Hematopoietic multipotent progenitor cell treated with erythropoietin and hydrocortisone succinate and interleukin-3 and kit ligand, for 4 days (in vitro differentiated cells): ENCODE data around the gene LIPN.

Source experiments
- DNase-seq: peaks from one replicate; pipeline ENCODE4 v3.0.0-alpha.2; 2015

LIPN gene

DNA sequence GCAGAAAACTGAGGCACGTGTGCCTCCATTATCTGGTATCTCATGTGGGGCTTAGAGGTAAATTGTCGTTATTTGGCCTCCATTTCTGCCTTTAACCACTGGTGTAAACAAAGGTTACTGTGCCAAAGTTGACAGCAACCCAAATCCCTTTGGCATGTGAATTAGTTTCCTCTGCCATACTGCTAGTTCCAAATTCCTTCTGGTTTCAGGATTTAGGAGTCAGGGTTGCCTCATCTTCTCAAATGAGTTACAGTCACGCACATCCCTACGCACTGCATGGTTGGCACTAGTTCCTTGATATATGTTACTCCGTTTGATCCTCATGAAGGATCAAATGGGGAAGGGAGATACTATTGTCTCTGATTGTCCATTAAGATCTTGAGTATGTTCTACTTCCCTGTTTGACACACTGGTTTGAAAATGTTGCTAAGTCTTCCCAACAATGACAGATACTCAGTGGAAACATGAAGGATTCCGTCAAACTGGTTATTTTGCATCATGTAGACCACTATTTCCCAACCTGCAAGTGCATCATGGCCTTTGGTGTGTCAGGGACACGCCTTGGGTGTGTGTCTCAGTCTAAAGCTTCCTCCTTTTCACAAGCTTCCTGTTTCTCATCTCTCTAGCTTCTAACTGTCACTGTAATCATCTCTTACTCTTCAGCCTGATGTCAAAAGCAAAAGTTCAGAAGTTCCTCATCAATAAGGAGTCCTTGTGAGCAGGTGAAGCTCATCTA lies at the start of gene LIPN:
Gene LIPN (plus strand): TSS at position 655 of the 736 bp plus-strand sequence. CDS start 1,386 bp downstream, outside the sequence.
- peak; percentile 73 for DNase-seq

GRCh38 chr10:88715517-88715916 lies 44.3 kb upstream of the LIPN start:
- no peak for DNase-seq

- no peak for DNase-seq
Measured at GRCh38 chr10:88721392-88721791, 38.4 kb upstream of the LIPN start.

- peak; percentile 53 for DNase-seq
Measured at GRCh38 chr10:88725798-88726197, 34.0 kb upstream of the LIPN start.

DNA sequence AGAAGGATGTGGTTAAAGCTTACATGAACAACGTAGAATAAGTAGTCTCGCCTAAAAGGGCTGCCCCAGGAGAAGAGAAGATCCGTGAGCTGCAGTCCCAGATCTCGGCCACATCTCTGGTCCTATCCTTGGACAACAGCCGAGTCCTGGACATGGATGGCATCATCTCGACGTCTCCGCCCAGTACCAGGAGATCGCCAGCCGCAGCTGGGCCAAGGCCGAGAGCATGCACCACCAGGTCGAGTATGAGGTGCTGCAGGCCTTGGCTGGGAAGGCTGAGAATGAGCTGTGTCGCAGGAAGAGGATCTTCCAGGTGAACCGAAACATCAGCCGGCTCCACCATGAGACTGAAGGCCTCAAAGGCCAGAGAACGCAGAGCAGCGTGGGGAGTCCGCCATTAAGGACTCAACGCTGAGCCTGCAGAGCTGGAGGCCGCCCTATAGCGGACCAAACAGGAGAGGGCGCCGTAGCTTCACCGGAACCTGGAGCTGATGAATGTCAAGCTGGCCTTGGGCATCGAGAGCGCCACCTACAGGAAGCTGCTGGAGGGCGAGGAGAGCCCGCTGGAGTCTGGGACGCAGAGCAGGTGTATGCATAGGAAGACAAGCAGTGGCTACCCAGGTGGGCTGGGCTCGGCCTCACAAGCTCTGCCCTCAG lies 31.6 kb upstream of the LIPN start:
- peak; percentile 31 for DNase-seq

DNA sequence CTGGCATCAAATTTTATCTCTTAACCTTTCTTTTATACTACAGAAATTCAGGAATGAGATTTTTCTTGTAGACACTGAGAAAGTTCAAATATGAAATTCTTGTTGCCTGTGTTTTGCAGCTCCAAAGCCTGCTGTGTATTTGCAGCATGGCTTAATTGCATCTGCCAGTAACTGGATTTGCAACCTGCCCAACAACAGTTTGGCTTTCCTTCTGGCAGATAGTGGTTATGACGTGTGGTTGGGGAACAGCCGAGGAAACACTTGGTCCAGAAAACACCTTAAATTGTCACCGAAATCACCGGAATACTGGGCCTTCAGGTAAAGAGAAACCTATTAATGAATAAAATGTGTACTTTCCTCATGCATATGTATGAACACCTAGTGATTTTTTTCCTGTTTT lies 29.0 kb upstream of the LIPN start:
- no peak for DNase-seq

- peak; percentile 82 for DNase-seq
Measured at GRCh38 chr10:88731296-88731695, 28.5 kb upstream of the LIPN start.

- no peak for DNase-seq
Measured at GRCh38 chr10:88733215-88733614, 26.6 kb upstream of the LIPN start.

DNA sequence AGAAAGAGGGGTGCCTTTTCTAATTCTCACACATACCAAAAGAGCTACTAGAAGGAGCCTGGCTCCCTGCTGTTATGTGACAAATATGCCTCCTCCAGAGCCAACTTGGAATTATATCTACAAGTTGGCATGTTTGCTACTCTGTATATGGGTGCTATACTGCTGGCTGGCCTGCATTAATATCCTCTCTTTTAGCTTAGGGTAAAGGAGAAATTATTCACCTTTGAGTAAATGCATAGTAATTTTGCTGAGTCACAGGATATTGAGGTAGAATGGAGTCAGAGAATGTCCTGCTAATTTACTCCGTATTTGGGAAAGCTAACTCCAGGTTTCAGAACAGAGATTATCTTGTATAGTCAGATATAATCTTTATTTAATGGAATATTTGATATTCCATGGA lies 24.2 kb upstream of the LIPN start:
- no peak for DNase-seq

- peak; percentile 13 for DNase-seq
Measured at GRCh38 chr10:88741921-88742320, 17.9 kb upstream of the LIPN start.

GRCh38 chr10:88742448-88742847 lies 17.4 kb upstream of the LIPN start:
- DNase-seq: no peak

- no peak for DNase-seq
Measured at GRCh38 chr10:88744002-88744401, 15.8 kb upstream of the LIPN start.

- no peak for DNase-seq
Measured at GRCh38 chr10:88745633-88746032, 14.2 kb upstream of the LIPN start.

- peak; percentile 40 for DNase-seq
Measured at GRCh38 chr10:88754287-88754686, 5.5 kb upstream of the LIPN start.

- DNase-seq: no peak
Measured at GRCh38 chr10:88755753-88756152, 4.1 kb upstream of the LIPN start.

DNA sequence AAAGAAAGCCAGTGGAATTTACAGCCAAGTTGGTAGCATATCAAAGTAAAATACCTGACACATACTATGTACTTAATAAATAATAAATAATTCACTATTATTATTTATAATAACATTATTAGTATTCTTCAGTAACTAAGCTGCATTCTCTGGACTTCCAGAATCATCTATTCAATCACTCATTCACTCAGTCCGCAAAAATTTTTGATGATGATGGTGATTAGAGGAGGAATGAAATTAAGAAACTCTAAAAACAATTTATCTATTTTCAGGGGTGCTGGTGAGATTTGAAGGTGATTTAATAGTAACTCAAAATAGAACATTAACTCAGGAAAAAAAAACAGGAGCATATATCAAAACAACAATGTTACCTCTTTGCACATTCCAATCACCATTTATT lies 3.2 kb upstream of the LIPN start:
- no peak for DNase-seq

DNA sequence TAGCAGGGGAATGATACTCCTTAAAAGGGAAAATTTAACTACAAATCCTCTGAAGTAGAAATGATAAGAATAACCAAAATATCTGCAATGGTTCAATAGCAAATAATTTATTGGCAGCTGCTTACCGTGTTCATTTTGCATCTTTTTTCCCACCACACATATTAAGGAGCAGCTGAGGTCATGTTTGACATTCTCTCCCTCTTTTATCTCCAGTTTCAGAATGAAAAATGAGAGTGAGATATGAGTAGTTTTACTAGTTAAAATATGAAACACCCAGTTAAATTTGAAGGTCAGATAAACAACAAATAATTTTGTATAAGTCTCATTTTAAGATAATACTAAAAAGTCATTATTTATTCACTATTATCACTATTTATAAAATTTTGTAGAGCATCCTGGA lies 3.1 kb downstream of the LIPN start:
- no peak for DNase-seq

- no peak for DNase-seq
Measured at GRCh38 chr10:88763441-88763840, 3.6 kb downstream of the LIPN start.

DNA sequence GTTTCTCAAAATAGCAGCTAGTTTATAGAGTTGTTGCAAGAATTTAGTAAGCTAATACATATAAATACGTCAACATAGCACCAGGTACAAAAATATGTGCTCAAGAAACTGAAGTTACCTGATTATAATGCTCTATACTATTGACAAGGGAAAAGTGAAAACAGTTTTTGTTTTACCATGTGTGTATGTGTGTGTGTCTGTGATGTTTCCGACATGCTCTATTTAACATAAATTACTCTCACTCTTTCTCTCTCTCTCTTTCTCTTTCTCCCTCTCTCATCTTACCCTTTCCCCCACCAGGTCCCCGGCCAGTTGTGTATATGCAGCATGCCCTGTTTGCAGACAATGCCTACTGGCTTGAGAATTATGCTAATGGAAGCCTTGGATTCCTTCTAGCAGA lies 4.3 kb downstream of the LIPN start:
- DNase-seq: no peak

DNA sequence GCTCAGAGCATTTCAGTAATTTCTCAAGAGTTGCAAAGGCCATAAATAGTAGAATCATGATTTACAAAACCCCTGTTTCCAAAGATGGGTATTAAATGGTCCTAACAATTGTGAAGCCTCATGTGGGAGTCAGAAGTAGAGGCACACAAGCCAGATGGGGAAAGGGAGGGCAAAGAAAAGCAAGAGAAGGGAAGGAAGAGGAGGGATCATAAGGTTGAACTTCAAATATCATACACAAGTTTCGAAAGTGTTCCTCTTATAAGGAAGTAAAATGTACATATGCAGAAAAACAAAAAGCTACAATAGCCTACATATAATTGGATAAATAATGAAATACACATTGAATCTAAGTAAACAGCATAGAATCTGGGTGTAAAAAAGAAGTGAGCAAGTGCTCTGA lies 6.0 kb downstream of the LIPN start:
- DNase-seq: no peak

GRCh38 chr10:88769384-88769783 lies 9.6 kb downstream of the LIPN start:
- DNase-seq: no peak

GRCh38 chr10:88781206-88781605 lies 21.4 kb downstream of the LIPN start:
- DNase-seq: no peak

- DNase-seq: no peak
Measured at GRCh38 chr10:88782222-88782621, 22.4 kb downstream of the LIPN start.

DNA sequence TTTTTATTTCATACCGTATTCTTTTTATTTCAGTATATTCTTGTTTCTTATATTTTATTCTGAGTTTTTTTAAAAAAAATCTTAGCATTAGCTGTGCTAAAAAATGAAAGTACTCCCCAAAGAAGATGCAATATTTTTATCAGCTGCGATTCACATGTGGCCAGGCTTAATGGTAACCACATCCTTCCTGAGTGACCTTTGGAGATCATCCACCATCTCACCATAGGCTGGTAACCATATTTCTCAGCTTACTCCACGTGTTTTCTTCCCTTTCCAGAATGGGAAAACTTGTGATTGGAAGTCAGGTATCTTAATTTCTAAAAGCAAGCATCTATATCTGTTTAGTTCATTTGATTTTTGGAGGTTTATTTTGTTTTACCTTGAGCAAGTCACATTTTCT lies 23.9 kb downstream of the LIPN start:
- peak; percentile 61 for DNase-seq
